Smooth muscle cell (in vitro differentiated cells): ENCODE results near the gene ITGB3. TPM values are rescaled to one million over a fixed set of nuclear protein-coding genes. Genes with fewer than 3 reads are reported as not detected.
A peak's percentile ranks its signal among the peaks of the same experiment; 100 is the strongest.

Source experiments
- DNase-seq: peaks from one replicate; lab custom pipeline; 2025; ENCODE audit not compliant: unreplicated experiment; lab: John Stamatoyannopoulos, UW
- H2AFZ ChIP-seq: fragments of 200-600 bp; sonication (generic); 2 replicates; pipeline ENCODE4 v1.6.0; 2016; ENCODE audit warnings: antibody characterized with exemption, low read depth, mild to moderate bottlenecking
- H3F3A ChIP-seq: fragments of 200-600 bp; sonication (generic); 2 replicates; pipeline ENCODE4 v1.6.0; 2017; ENCODE audit warnings: antibody characterized with exemption, low read depth
- H3K27ac ChIP-seq: fragments of 200-600 bp; sonication (generic); 2 replicates; pipeline ENCODE4 v1.5.1; 2016; ENCODE audit warnings: low read depth, mild to moderate bottlenecking
- H3K27me3 ChIP-seq: fragments of 200-600 bp; sonication (generic); 2 replicates; pipeline ENCODE4 v1.6.1; 2016; ENCODE audit warnings: low read depth, mild to moderate bottlenecking
- H3K36me3 ChIP-seq: fragments of 200-600 bp; sonication (generic); 2 replicates; pipeline ENCODE4 v1.5.1; 2016; ENCODE audit warnings: low read depth
- H3K4me1 ChIP-seq: fragments of 200-600 bp; sonication (generic); 2 replicates; pipeline ENCODE4 v1.5.1; 2016; ENCODE audit warnings: low read depth
- H3K4me2 ChIP-seq: fragments of 200-600 bp; sonication (generic); 2 replicates; pipeline ENCODE4 v1.6.0; 2016; ENCODE audit warnings: mild to moderate bottlenecking
- H3K4me3 ChIP-seq: fragments of 200-600 bp; sonication (generic); 2 replicates; pipeline ENCODE4 v1.5.1; 2016; ENCODE audit warnings: mild to moderate bottlenecking
- H3K79me2 ChIP-seq: fragments of 200-600 bp; sonication (generic); 2 replicates; pipeline ENCODE4 v1.6.0; 2016; ENCODE audit warnings: low read depth, mild to moderate bottlenecking
- H3K9ac ChIP-seq: fragments of 200-600 bp; sonication (generic); 2 replicates; pipeline ENCODE4 v1.6.0; 2016; ENCODE audit warnings: low read depth
- H3K9me3 ChIP-seq: fragments of 200-600 bp; sonication (generic); replicated peaks from 2 replicates; pipeline ENCODE4 v1.5.1; 2016; ENCODE audit warnings: low read depth
- H4K20me1 ChIP-seq: fragments of 200-600 bp; sonication (generic); 2 replicates; pipeline ENCODE4 v1.6.0; 2016; ENCODE audit warnings: low read depth
- CTCF ChIP-seq: fragments of 200-600 bp; sonication (generic); IDR thresholded peaks from 2 replicates; pipeline ENCODE4 v1.5.1; 2017; ENCODE audit warnings: borderline replicate concordance, mild to moderate bottlenecking, antibody characterized with exemption; ENCODE audit not compliant: insufficient read depth, poor library complexity, severe bottlenecking
- WGBS: methylation state at CpG from one replicate; pipeline ENCODE4 v1.1.7; 2016; ENCODE audit warnings: low lambda C conversion rate; 5-methylcytosine and 5-hydroxymethylcytosine counted together
- polyA plus RNA-seq: library from polyadenylated mRNA; unstranded; fragments of >200 nt; fragmentation: Nextera tagmentation; extraction: Ambion mirVana; gene quantifications from 2 replicates; pipeline ENCODE4 v1.2.1, GENCODE V29; 2016
- total RNA-seq: library from RNA; depleted of rRNA; stranded (reverse); fragments of >200 nt; gene quantifications from 2 replicates; pipeline ENCODE4 v1.2.3, GENCODE V29; 2014

Gene ITGB3
- total and polyA plus RNA-seq, 2 experiments from 2014 or later, result 3.9 to 7.9 TPM

- no peak for TF ChIP-seq CTCF
- no peak overlapping the region for H3K4me3 ChIP-seq
- H3K9ac ChIP-seq, result no peak overlapping the region
- no peak overlapping the region for H2AFZ ChIP-seq
- no peak overlapping the region for H3K27ac ChIP-seq
- no peak overlapping the region for H3K4me2 ChIP-seq
- H3K79me2 ChIP-seq, result no peaks in the 10 kb centered on the region
- no peaks in the 10 kb centered on the region for H3K27me3 ChIP-seq
- peaks cover 12% of the 10 kb centered on the region for H3K36me3 ChIP-seq
- no peaks in the 10 kb centered on the region for H3F3A ChIP-seq
- 88% methylated on average over 2 of the region's 2 CpGs for WGBS
- no peaks in the 10 kb centered on the region for H4K20me1 ChIP-seq
- H3K4me1 ChIP-seq, result peaks cover 5% of the 10 kb centered on the region
- no peaks in the 10 kb centered on the region for H3K9me3 ChIP-seq
- no peak for DNase-seq
Measured at GRCh38 chr17:47301831-47302230, 48.2 kb downstream of the ITGB3 start.

GRCh38 chr17:47304186-47304585 is 50.6 kb downstream of the ITGB3 start:
- Histone ChIP-seq H3F3A (no peaks in the 10 kb centered on the region), H2AFZ (no peak overlapping the region), H3K27me3 (no peaks in the 10 kb centered on the region), H3K36me3 (peaks cover 12% of the 10 kb centered on the region), H4K20me1 (no peaks in the 10 kb centered on the region), H3K4me2 (no peak overlapping the region), H3K79me2 (no peaks in the 10 kb centered on the region), H3K9me3 (no peaks in the 10 kb centered on the region), H3K4me1 (peaks cover 5% of the 10 kb centered on the region), H3K4me3 (no peak overlapping the region), H3K9ac (no peak overlapping the region), H3K27ac (no peak overlapping the region)
- 100% methylated on average over 1 of the region's 1 CpG for WGBS
- no peak for DNase-seq
- TF ChIP-seq CTCF, result no peak

- H3K79me2 ChIP-seq, result no peaks in the 10 kb centered on the region
- no peaks in the 10 kb centered on the region for H4K20me1 ChIP-seq
- H3K4me3 ChIP-seq, result no peak overlapping the region
- no peaks in the 10 kb centered on the region for H3K9me3 ChIP-seq
- no peak for TF ChIP-seq CTCF
- H3K4me1 ChIP-seq, result peaks cover 5% of the 10 kb centered on the region
- no peak overlapping the region for H3K9ac ChIP-seq
- peak overlapping the region; percentile 44 for H3K4me2 ChIP-seq
- no peak overlapping the region for H2AFZ ChIP-seq
- no peak for DNase-seq
- no peaks in the 10 kb centered on the region for H3K27me3 ChIP-seq
- no peaks in the 10 kb centered on the region for H3F3A ChIP-seq
- peak overlapping the region; percentile 6 for H3K27ac ChIP-seq
- WGBS, result 46% methylated on average over 4 of the region's 4 CpGs
- H3K36me3 ChIP-seq, result peaks cover 12% of the 10 kb centered on the region
Measured at GRCh38 chr17:47305302-47305923, 51.8 kb downstream of the ITGB3 start.

- WGBS, result 73% methylated on average over 4 of the region's 4 CpGs
- H3K4me1 ChIP-seq, result peaks cover 5% of the 10 kb centered on the region
- no peaks in the 10 kb centered on the region for H3K9me3 ChIP-seq
- H3K79me2 ChIP-seq, result no peaks in the 10 kb centered on the region
- H3K4me3 ChIP-seq, result no peak overlapping the region
- no peak overlapping the region for H2AFZ ChIP-seq
- H3K36me3 ChIP-seq, result no peaks in the 10 kb centered on the region
- H3F3A ChIP-seq, result no peaks in the 10 kb centered on the region
- no peaks in the 10 kb centered on the region for H4K20me1 ChIP-seq
- no peak overlapping the region for H3K4me2 ChIP-seq
- H3K27ac ChIP-seq, result no peak overlapping the region
- TF ChIP-seq CTCF, result no peak
- no peak overlapping the region for H3K9ac ChIP-seq
- H3K27me3 ChIP-seq, result no peaks in the 10 kb centered on the region
- DNase-seq, result no peak
Measured at GRCh38 chr17:47310186-47310733, 56.6 kb downstream of the ITGB3 start.
